Sigmoid colon (tissue), 4 donors: Measurements from ENCODE around the gene OR10P1.

Source experiments
- POLR2A ChIP-seq, 2 donors: fragments of 450-650 bp; IDR thresholded peaks; one replicate each; pipeline ENCODE4 v1.6.1; 2016; ENCODE audit warnings: antibody characterized with exemption in 2 of 2, mild to moderate bottlenecking in 2 of 2, moderate library complexity in 2 of 2
- POLR2AphosphoS5 ChIP-seq, 4 donors: sonication (generic); formaldehyde crosslinking; IDR thresholded peaks; one replicate each; pipeline ENCODE4 v1.6.1; 2017; ENCODE audit warnings: antibody characterized with exemption in 4 of 4
- TF ChIP-seq, protein P1 (sequence below), 4 experiments: fragments of 450-650 bp in 3 of 4; fragments of 200-600 bp in 1 of 4; IDR thresholded peaks; one replicate each; pipeline ENCODE4 v1.5.1; 2016 to 2019; ENCODE audit warnings: antibody characterized with exemption in 4 of 4, mild to moderate bottlenecking in 3 of 4, moderate library complexity in 2 of 4

DNA sequence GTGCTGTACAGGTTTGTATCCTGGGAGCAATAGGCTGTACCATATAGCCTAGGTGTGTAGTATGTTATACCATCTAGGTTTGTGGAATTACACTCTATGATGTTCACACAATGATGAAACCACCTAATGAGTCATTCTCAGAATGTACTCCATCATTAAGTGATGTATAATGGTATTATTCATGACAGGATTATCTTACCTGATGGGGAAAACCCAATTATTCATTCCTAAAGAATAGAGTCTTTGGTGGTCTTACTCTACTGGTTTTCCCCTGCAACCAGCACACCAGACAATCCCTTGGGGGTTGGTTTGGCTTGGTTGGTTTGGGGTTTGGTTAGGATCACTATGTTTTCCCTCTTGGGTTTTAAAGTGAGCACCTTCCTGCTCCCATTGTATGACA, 12.6 kb upstream of the OR10P1 start:
- TF ChIP-seq POLR2AphosphoS5 (IDR thresholded peaks at IDR 0.05) (no peak), POLR2A (IDR thresholded peaks at IDR 0.05) (no peak)
- TF ChIP-seq, protein P1, sequence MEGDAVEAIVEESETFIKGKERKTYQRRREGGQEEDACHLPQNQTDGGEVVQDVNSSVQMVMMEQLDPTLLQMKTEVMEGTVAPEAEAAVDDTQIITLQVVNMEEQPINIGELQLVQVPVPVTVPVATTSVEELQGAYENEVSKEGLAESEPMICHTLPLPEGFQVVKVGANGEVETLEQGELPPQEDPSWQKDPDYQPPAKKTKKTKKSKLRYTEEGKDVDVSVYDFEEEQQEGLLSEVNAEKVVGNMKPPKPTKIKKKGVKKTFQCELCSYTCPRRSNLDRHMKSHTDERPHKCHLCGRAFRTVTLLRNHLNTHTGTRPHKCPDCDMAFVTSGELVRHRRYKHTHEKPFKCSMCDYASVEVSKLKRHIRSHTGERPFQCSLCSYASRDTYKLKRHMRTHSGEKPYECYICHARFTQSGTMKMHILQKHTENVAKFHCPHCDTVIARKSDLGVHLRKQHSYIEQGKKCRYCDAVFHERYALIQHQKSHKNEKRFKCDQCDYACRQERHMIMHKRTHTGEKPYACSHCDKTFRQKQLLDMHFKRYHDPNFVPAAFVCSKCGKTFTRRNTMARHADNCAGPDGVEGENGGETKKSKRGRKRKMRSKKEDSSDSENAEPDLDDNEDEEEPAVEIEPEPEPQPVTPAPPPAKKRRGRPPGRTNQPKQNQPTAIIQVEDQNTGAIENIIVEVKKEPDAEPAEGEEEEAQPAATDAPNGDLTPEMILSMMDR (IDR thresholded peaks at IDR 0.05), result no peak
